B cell (primary cell): ENCODE results near the gene CPLX3. TPM values are rescaled to one million over a fixed set of nuclear protein-coding genes. Genes with fewer than 3 reads are reported as not detected.

Source experiments
- ATAC-seq: fragments of 200-7000 bp; cut with Tn5 transposase; one replicate; pipeline ENCODE4 v1.10.0; 2021; ENCODE audit warnings: low read depth, mild to moderate bottlenecking, moderate number of reproducible peaks, moderate library complexity
- CTCF ChIA-PET: fragments of 350-600 bp; sonication (Branson Sonifier 250); formaldehyde crosslinking; loops from one replicate; lab custom pipeline; 2021; ENCODE audit warnings: antibody characterized with exemption, inconsistent platforms; lab: Charles Lee
- POLR2A ChIA-PET: fragments of 350-600 bp; sonication (Branson Sonifier 250); formaldehyde crosslinking; loops from one replicate; lab custom pipeline; 2021; ENCODE audit warnings: antibody characterized with exemption; lab: Charles Lee
- DNase-seq: peaks from one replicate; pipeline ENCODE4 v3.0.0; 2013
- H2AFZ ChIP-seq: 2 replicates; pipeline ENCODE4 v1.6.1; 2012; ENCODE audit warnings: mild to moderate bottlenecking, low read depth, low read length; ENCODE audit not compliant: insufficient read depth, poor library complexity, severe bottlenecking
- H3K27ac ChIP-seq, 2 donors: 1 replicate in 1 of 2; 2 replicates in 1 of 2; pipeline ENCODE4 v1.5.1; 2012 to 2013; ENCODE audit warnings: low read length in 2 of 2, mild to moderate bottlenecking in 2 of 2, moderate library complexity in 1 of 2
- H3K27me3 ChIP-seq, 4 experiments: fragments of 200-600 bp in 1 of 4; sonication (generic) in 1 of 4; replicated peaks in 1 of 4; 1 replicate in 2 of 4; 2 replicates in 2 of 4; pipeline versions ENCODE4 v1.6.1 to v1.7.0; 2013 to 2016; ENCODE audit warnings: low read length in 3 of 4, mild to moderate bottlenecking in 2 of 4, mixed read lengths in 1 of 4, moderate library complexity in 1 of 4; ENCODE audit not compliant: insufficient read depth in 4 of 4, control insufficient read depth in 3 of 4; ENCODE audit errors: control extremely low read depth in 1 of 4
- H3K36me3 ChIP-seq, 2 experiments: replicated peaks in 1 of 2; 1 replicate in 1 of 2; 2 replicates in 1 of 2; pipeline versions ENCODE4 v1.6.1 to v1.7.1; 2013; ENCODE audit warnings: low read length in 1 of 2; ENCODE audit not compliant: insufficient read depth in 2 of 2, control insufficient read depth in 1 of 2; ENCODE audit errors: control extremely low read depth in 1 of 2, extremely low read depth in 1 of 2
- H3K4me1 ChIP-seq, 2 donors: fragments of 200-600 bp in 1 of 2; sonication (generic) in 1 of 2; 1 replicate in 1 of 2; 2 replicates in 1 of 2; pipeline versions ENCODE4 v1.5.1 to v1.6.1; 2013 to 2017; ENCODE audit warnings: low read length in 2 of 2; ENCODE audit not compliant: control insufficient read depth in 2 of 2, insufficient read depth in 2 of 2
- H3K4me2 ChIP-seq: replicated peaks from 2 replicates; pipeline ENCODE3; 2012; ENCODE audit warnings: mild to moderate bottlenecking, low read depth, low read length; ENCODE audit not compliant: poor library complexity, severe bottlenecking
- H3K4me3 ChIP-seq, 5 experiments: fragments of 200-600 bp in 1 of 5; sonication (generic) in 1 of 5; 1 replicate in 3 of 5; 2 replicates in 2 of 5; pipeline versions ENCODE4 v1.5.1 to v1.7.0; 2011 to 2016; ENCODE audit warnings: low read length in 4 of 5, mild to moderate bottlenecking in 4 of 5, low read depth in 2 of 5, control low read depth in 1 of 5, moderate library complexity in 1 of 5; ENCODE audit not compliant: insufficient read depth in 1 of 5; ENCODE audit errors: control extremely low read depth in 1 of 5, extremely low read depth in 1 of 5
- H3K79me2 ChIP-seq: fragments of 200-600 bp; sonication (generic); one replicate; pipeline ENCODE4 v1.6.0; 2016; ENCODE audit warnings: low read length; ENCODE audit not compliant: control insufficient read depth, insufficient read depth
- H3K9ac ChIP-seq: fragments of 200-600 bp; sonication (generic); 2 replicates; pipeline ENCODE4 v1.6.1; 2017; ENCODE audit warnings: mild to moderate bottlenecking, low read length, moderate library complexity
- H3K9me3 ChIP-seq, 3 donors: one replicate each; pipeline versions ENCODE4 v1.6.1 to v1.7.1; 2013; ENCODE audit warnings: low read length in 2 of 3; ENCODE audit not compliant: control insufficient read depth in 2 of 3, insufficient read depth in 1 of 3; ENCODE audit errors: control extremely low read depth in 1 of 3
- H4K20me1 ChIP-seq: 2 replicates; pipeline ENCODE4 v1.6.0; 2012; ENCODE audit warnings: mild to moderate bottlenecking, low read length; ENCODE audit not compliant: insufficient read depth, control insufficient read depth, poor library complexity, severe bottlenecking
- H3K27ac Mint-ChIP-seq: one replicate; pipeline ENCODE4 v1.8.0; 2021; ENCODE audit warnings: mixed read lengths
- H3K27me3 Mint-ChIP-seq: one replicate; pipeline ENCODE4 v1.8.0; 2021; ENCODE audit warnings: mixed read lengths
- H3K4me1 Mint-ChIP-seq: one replicate; pipeline ENCODE4 v1.8.0; 2021; ENCODE audit warnings: mixed read lengths
- H3K4me3 Mint-ChIP-seq: one replicate; pipeline ENCODE4 v1.8.0; 2021; ENCODE audit warnings: mixed read lengths
- H3K9me3 Mint-ChIP-seq: one replicate; pipeline ENCODE4 v1.8.0; 2022; ENCODE audit warnings: mixed read lengths; ENCODE audit not compliant: insufficient read depth
- CTCF ChIP-seq: fragments of 200-600 bp; IDR thresholded peaks from one replicate; pipeline ENCODE4 v1.8.0; 2022; ENCODE audit warnings: antibody characterized with exemption, mild to moderate bottlenecking
- EZH2 ChIP-seq: IDR thresholded peaks from 2 replicates; pipeline ENCODE4 v1.6.1; 2012; ENCODE audit warnings: borderline replicate concordance, low read depth, mild to moderate bottlenecking, moderate library complexity, low read length; ENCODE audit not compliant: insufficient read depth, poor library complexity, severe bottlenecking
- WGBS: methylation state at CpG from one replicate; pipeline ENCODE4 v1.1.5; 2013; ENCODE audit warnings: missing lambda C conversion rate; ENCODE audit not compliant: insufficient coverage; 5-methylcytosine and 5-hydroxymethylcytosine counted together
- intact Hi-C: fragments of 100-400 bp; cut with micrococcal nuclease; formaldehyde crosslinking; loops from one replicate; pipeline ENCODE4 v1.10.0; 2022
- polyA plus RNA-seq: library from polyadenylated mRNA; depleted of rRNA; stranded (reverse); fragments of >200 nt; gene quantifications from 2 replicates; pipeline ENCODE4 v1.2.3, GENCODE V29; 2012
- total RNA-seq, 2 donors: library from RNA; stranded (reverse); fragments of 120-200 nt in 1 of 2; gene quantifications; 1 replicate in 1 of 2; 2 replicates in 1 of 2; pipeline versions ENCODE4 v1.2.3 to v1.2.4, GENCODE V29; 2013 to 2022

The CPLX3 gene
- total and polyA plus RNA-seq, 2 donors (not counting 1 experiment from before 2014, with no cell fraction given) = 0.60 TPM; not detected in 1

- CTCF ChIA-PET = interaction anchor here (0.8 to 3.1 kb wide), 5 partner anchors 13 to 188 kb away, joined by 3 to 30 read pairs (median 7); no protein-coding TSS in a partner anchor
- peak overlapping the region; percentile 64 for H3K4me3 Mint-ChIP-seq
- Histone ChIP-seq H3K9ac (no peak overlapping the region), H3K4me2 (peak overlapping the region; percentile 81), H4K20me1 (no peaks in the 10 kb centered on the region), H3K79me2 (peaks cover 23% of the 10 kb centered on the region), H3K36me3 (no peaks in the 10 kb centered on the region), H3K9me3 (peaks cover 0 to 2% (median 0%) of the 10 kb centered on the region in 3 donors), H3K27me3 (peaks cover 0 to 14% (median 2%) of the 10 kb centered on the region in 4 experiments), H3K27ac (no peak overlapping the region), H3K4me1 (peaks cover 35 to 52% of the 10 kb centered on the region in 2 donors), H2AFZ (no peak overlapping the region), H3K4me3 (no peak overlapping the region)
- no peaks in the 10 kb centered on the region for H3K9me3 Mint-ChIP-seq
- H3K27ac Mint-ChIP-seq = no peak overlapping the region
- POLR2A ChIA-PET = no interaction called here
- 100% methylated on average over 4 of the region's 5 CpGs for WGBS
- peaks cover 6% of the 10 kb centered on the region for H3K27me3 Mint-ChIP-seq
- TF ChIP-seq EZH2 (no peak), CTCF (no peak)
- H3K4me1 Mint-ChIP-seq = peaks cover 48% of the 10 kb centered on the region
- ATAC-seq (no peak), DNase-seq (no peak)
- intact Hi-C loops = no loop called here
These were observed 6.4 kb upstream of the CPLX3 start for GRCh38 chr15:74820056-74820455.

- Histone ChIP-seq H4K20me1 (no peaks in the 10 kb centered on the region), H3K4me3 (peak overlapping the region in 3 of 5 experiments; percentile 11 to 25 (median 22)), H2AFZ (peak overlapping the region; percentile 50), H3K27ac (no peak overlapping the region), H3K9me3 (peaks cover 0 to 6% (median 0%) of the 10 kb centered on the region in 3 donors), H3K4me1 (peaks cover 35 to 40% of the 10 kb centered on the region in 2 donors), H3K79me2 (peaks cover 23% of the 10 kb centered on the region), H3K36me3 (no peaks in the 10 kb centered on the region), H3K4me2 (peak overlapping the region; percentile 81), H3K27me3 (peaks cover 0 to 22% (median 6%) of the 10 kb centered on the region in 4 experiments), H3K9ac (peak overlapping the region; percentile 51)
- intact Hi-C loops = no loop called here
- Mint-ChIP-seq H3K9me3 (no peaks in the 10 kb centered on the region), H3K4me3 (peak overlapping the region; percentile 66), H3K27me3 (peaks cover 7% of the 10 kb centered on the region), H3K4me1 (peaks cover 44% of the 10 kb centered on the region), H3K27ac (peak overlapping the region; percentile 39)
- ChIA-PET CTCF (interaction anchor here (0.7 to 3.1 kb wide), 13 partner anchors 12 to 383 kb away, joined by 3 to 30 read pairs (median 4); partner anchors contain the start of genes COX5A and ULK3), POLR2A (no interaction called here)
- peak; percentile 74 for DNase-seq
- TF ChIP-seq EZH2 (no peak), CTCF (no peak)
- WGBS = 30% methylated on average over 10 of the region's 11 CpGs
- ATAC-seq = peak; percentile 86
These were observed 5.2 kb upstream of the CPLX3 start for GRCh38 chr15:74821091-74821789.
